ENCODE measurements around the gene SATB2.

SATB2 gene

GRCh38 chr2:199325881-199326280 lies 131.9 kb downstream of the SATB2 start:
- no peak for DNase-seq (ENCODE audit: low read depth in 2 of 2)

- no peak for DNase-seq (ENCODE audit: low read depth in 2 of 2)
Observed at GRCh38 chr2:199322151-199322550, 135.6 kb downstream of the SATB2 start.

GRCh38 chr2:199317646-199318045 lies 140.1 kb downstream of the SATB2 start:
- DNase-seq (ENCODE audit: low read depth in 2 of 2) = no peak

- DNase-seq (ENCODE audit: low read depth in 2 of 2) = no peak
Observed at GRCh38 chr2:199316851-199317250, 140.9 kb downstream of the SATB2 start.

GRCh38 chr2:199315299-199316179 lies 142.2 kb downstream of the SATB2 start:
- DNase-seq (ENCODE audit: low read depth in 2 of 2) = no peak

- no peak for DNase-seq (ENCODE audit: low read depth in 2 of 2)
Observed at GRCh38 chr2:199312931-199313330, 144.8 kb downstream of the SATB2 start.

- DNase-seq (ENCODE audit: low read depth in 2 of 2) = no peak
Observed at GRCh38 chr2:199310771-199311585, 146.8 kb downstream of the SATB2 start.

- DNase-seq (ENCODE audit: low read depth in 2 of 2) = no peak
Observed at GRCh38 chr2:199309973-199310372, 147.8 kb downstream of the SATB2 start.

- no peak for DNase-seq (ENCODE audit: low read depth in 2 of 2)
Observed at GRCh38 chr2:199309411-199309810, 148.3 kb downstream of the SATB2 start.

- DNase-seq (ENCODE audit: low read depth in 2 of 2) = no peak
Observed at GRCh38 chr2:199308567-199308966, 149.2 kb downstream of the SATB2 start.

GRCh38 chr2:199307461-199307860 lies 150.3 kb downstream of the SATB2 start:
- no peak for DNase-seq (ENCODE audit: low read depth in 2 of 2)

GRCh38 chr2:199306116-199306515 lies 151.6 kb downstream of the SATB2 start:
- no peak for DNase-seq (ENCODE audit: low read depth in 2 of 2)

GRCh38 chr2:199303728-199304177 lies 154.0 kb downstream of the SATB2 start:
- no peak for DNase-seq (ENCODE audit: low read depth in 2 of 2)

GRCh38 chr2:199302851-199303250 lies 154.9 kb downstream of the SATB2 start:
- DNase-seq (ENCODE audit: low read depth in 2 of 2) = no peak

GRCh38 chr2:199288424-199288823 lies 169.3 kb downstream of the SATB2 start:
- no peak for DNase-seq (ENCODE audit: low read depth in 2 of 2)

- no peak for DNase-seq (ENCODE audit: low read depth in 2 of 2)
Observed at GRCh38 chr2:199282309-199282708, 175.4 kb downstream of the SATB2 start.

- no peak for DNase-seq (ENCODE audit: low read depth in 2 of 2)
Observed at GRCh38 chr2:199279146-199279545, 178.6 kb downstream of the SATB2 start.

- DNase-seq (ENCODE audit: low read depth in 2 of 2) = no peak
Observed at GRCh38 chr2:199278099-199278498, 179.6 kb downstream of the SATB2 start.

GRCh38 chr2:199273042-199273511 lies 184.7 kb downstream of the SATB2 start:
- no peak for DNase-seq (ENCODE audit: low read depth in 2 of 2)

- no peak for DNase-seq (ENCODE audit: low read depth in 2 of 2)
Observed at GRCh38 chr2:199261936-199262335, 195.8 kb downstream of the SATB2 start.

- DNase-seq (ENCODE audit: low read depth in 2 of 2) = no peak
Observed at GRCh38 chr2:199261239-199261638, 196.5 kb downstream of the SATB2 start.

GRCh38 chr2:199259671-199260070 lies 198.1 kb downstream of the SATB2 start:
- DNase-seq (ENCODE audit: low read depth in 2 of 2) = no peak

GRCh38 chr2:199258291-199258690 lies 199.4 kb downstream of the SATB2 start:
- DNase-seq (ENCODE audit: low read depth in 2 of 2) = no peak
